WTC11 (cell line): ENCODE measurements around the gene MT1B. TPM values are rescaled to one million over a fixed set of nuclear protein-coding genes. Genes with fewer than 3 reads are reported as not detected.

Experiments
- ATAC-seq: fragments of 200-7000 bp; cut with Tn5 transposase; 2 replicates; pipeline ENCODE4 v1.10.0; 2021; ENCODE audit warnings: mild to moderate bottlenecking, moderate library complexity
- CTCF ChIA-PET: fragments of 300-600 bp; sonication (Branson Sonifier 250); formaldehyde crosslinking; loops from one replicate; lab custom pipeline; 2021; ENCODE audit warnings: antibody characterized with exemption; lab: Charles Lee
- POLR2A ChIA-PET: fragments of 350-600 bp; sonication (Branson Sonifier 250); formaldehyde crosslinking; loops from one replicate; lab custom pipeline; 2021; ENCODE audit warnings: antibody characterized with exemption; lab: Charles Lee
- DNase-seq: peaks from one replicate; pipeline ENCODE4 v3.0.0; 2021; ENCODE audit warnings: low spot score
- H3K27ac Mint-ChIP-seq: 2 replicates; pipeline ENCODE4 v1.8.0; 2021; ENCODE audit warnings: mixed read lengths
- H3K27me3 Mint-ChIP-seq: 2 replicates; pipeline ENCODE4 v1.8.0; 2021; ENCODE audit warnings: low read depth, mild to moderate bottlenecking, moderate library complexity, mixed read lengths
- H3K36me3 Mint-ChIP-seq: 2 replicates; pipeline ENCODE4 v1.8.0; 2021; ENCODE audit warnings: mixed read lengths
- H3K4me1 Mint-ChIP-seq: 2 replicates; pipeline ENCODE4 v1.8.0; 2022; ENCODE audit warnings: mixed read lengths
- H3K4me3 Mint-ChIP-seq: 2 replicates; pipeline ENCODE4 v1.8.0; 2021; ENCODE audit warnings: mild to moderate bottlenecking, moderate library complexity, mixed read lengths
- H3K9me3 Mint-ChIP-seq: 2 replicates; pipeline ENCODE4 v1.8.0; 2021; ENCODE audit warnings: mixed read lengths
- CDX4 ChIP-seq: fragments of 250-450 bp; sonication (Bioruptor Pico); IDR thresholded peaks from 2 replicates; pipeline ENCODE4 v1.9.0; 2021; ENCODE audit warnings: moderate library complexity, mild to moderate bottlenecking, inconsistent platforms, borderline replicate concordance
- E2F5 ChIP-seq: sonication (generic); formaldehyde crosslinking; IDR thresholded peaks from 2 replicates; pipeline ENCODE4 v1.8.1; 2022; ENCODE audit warnings: mild to moderate bottlenecking, moderate library complexity, missing genetic modification reagents
- FOXJ3 ChIP-seq: sonication (generic); formaldehyde crosslinking; IDR thresholded peaks from 2 replicates; pipeline ENCODE4 v1.9.0; 2021; ENCODE audit warnings: missing genetic modification reagents, mild to moderate bottlenecking, borderline replicate concordance
- GABPB1 ChIP-seq: sonication (generic); formaldehyde crosslinking; IDR thresholded peaks from 2 replicates; pipeline ENCODE4 v1.8.1; 2023; ENCODE audit warnings: mild to moderate bottlenecking, missing genetic modification reagents
- GTF2I ChIP-seq: fragments of 250-450 bp; sonication (Bioruptor Pico); conservative IDR thresholded peaks from 2 replicates; pipeline ENCODE4 v1.4.0; 2021; ENCODE audit warnings: mild to moderate bottlenecking
- IRF1 ChIP-seq: sonication (generic); formaldehyde crosslinking; IDR thresholded peaks from 2 replicates; pipeline ENCODE4 v1.8.0; 2023; ENCODE audit warnings: missing genetic modification reagents
- IRF2 ChIP-seq: sonication (generic); formaldehyde crosslinking; IDR thresholded peaks from 2 replicates; pipeline ENCODE4 v1.8.0; 2022; ENCODE audit warnings: low read depth, missing genetic modification reagents, borderline replicate concordance
- MAX ChIP-seq: sonication (generic); formaldehyde crosslinking; IDR thresholded peaks from 2 replicates; pipeline ENCODE4 v1.8.0; 2022; ENCODE audit warnings: mild to moderate bottlenecking, missing genetic modification reagents
- MXD4 ChIP-seq: fragments of 250-450 bp; sonication (Bioruptor Pico); IDR thresholded peaks from 2 replicates; pipeline ENCODE4 v1.8.0; 2021; ENCODE audit warnings: mild to moderate bottlenecking, moderate library complexity, borderline replicate concordance
- NR2C2 ChIP-seq: sonication (generic); formaldehyde crosslinking; IDR thresholded peaks from 2 replicates; pipeline ENCODE4 v1.8.0; 2022; ENCODE audit warnings: mild to moderate bottlenecking, missing genetic modification reagents
- OVOL2 ChIP-seq: fragments of 250-450 bp; sonication (Bioruptor Pico); IDR thresholded peaks from 2 replicates; pipeline ENCODE4 v1.9.0; 2021; ENCODE audit warnings: mild to moderate bottlenecking, borderline replicate concordance
- TP53 ChIP-seq: sonication (generic); formaldehyde crosslinking; IDR thresholded peaks from 2 replicates; pipeline ENCODE4 v1.8.1; 2023; ENCODE audit warnings: mild to moderate bottlenecking, missing genetic modification reagents
- ZNF396 ChIP-seq: fragments of 250-450 bp; sonication (Bioruptor Pico); IDR thresholded peaks from 2 replicates; pipeline ENCODE4 v1.8.0; 2021; ENCODE audit warnings: mild to moderate bottlenecking, moderate library complexity, borderline replicate concordance
- total RNA-seq: library from RNA; stranded (reverse); gene quantifications from 3 replicates; pipeline ENCODE4 v1.2.3, GENCODE V29; 2021
- TF ChIP-seq, protein P1 (sequence below): fragments of 250-450 bp; sonication (Bioruptor Pico); conservative IDR thresholded peaks from 2 replicates; pipeline ENCODE4 v1.9.0; 2021; ENCODE audit warnings: mild to moderate bottlenecking
- TF ChIP-seq, protein P2 (sequence below): sonication (generic); formaldehyde crosslinking; IDR thresholded peaks from 2 replicates; pipeline ENCODE4 v1.8.1; 2023; ENCODE audit warnings: mild to moderate bottlenecking, missing genetic modification reagents, borderline replicate concordance
- TF ChIP-seq, protein P3 (sequence below): sonication (generic); formaldehyde crosslinking; IDR thresholded peaks from 2 replicates; pipeline ENCODE4 v1.8.1; 2023; ENCODE audit warnings: mild to moderate bottlenecking, missing genetic modification reagents
- TF ChIP-seq, protein P4 (sequence below): sonication (generic); formaldehyde crosslinking; conservative IDR thresholded peaks from 2 replicates; pipeline ENCODE4 v1.8.1; 2022; ENCODE audit warnings: mild to moderate bottlenecking, missing genetic modification reagents

The MT1B gene
- total RNA-seq, 1 experiment from 2014 or later, result not detected

DNA sequence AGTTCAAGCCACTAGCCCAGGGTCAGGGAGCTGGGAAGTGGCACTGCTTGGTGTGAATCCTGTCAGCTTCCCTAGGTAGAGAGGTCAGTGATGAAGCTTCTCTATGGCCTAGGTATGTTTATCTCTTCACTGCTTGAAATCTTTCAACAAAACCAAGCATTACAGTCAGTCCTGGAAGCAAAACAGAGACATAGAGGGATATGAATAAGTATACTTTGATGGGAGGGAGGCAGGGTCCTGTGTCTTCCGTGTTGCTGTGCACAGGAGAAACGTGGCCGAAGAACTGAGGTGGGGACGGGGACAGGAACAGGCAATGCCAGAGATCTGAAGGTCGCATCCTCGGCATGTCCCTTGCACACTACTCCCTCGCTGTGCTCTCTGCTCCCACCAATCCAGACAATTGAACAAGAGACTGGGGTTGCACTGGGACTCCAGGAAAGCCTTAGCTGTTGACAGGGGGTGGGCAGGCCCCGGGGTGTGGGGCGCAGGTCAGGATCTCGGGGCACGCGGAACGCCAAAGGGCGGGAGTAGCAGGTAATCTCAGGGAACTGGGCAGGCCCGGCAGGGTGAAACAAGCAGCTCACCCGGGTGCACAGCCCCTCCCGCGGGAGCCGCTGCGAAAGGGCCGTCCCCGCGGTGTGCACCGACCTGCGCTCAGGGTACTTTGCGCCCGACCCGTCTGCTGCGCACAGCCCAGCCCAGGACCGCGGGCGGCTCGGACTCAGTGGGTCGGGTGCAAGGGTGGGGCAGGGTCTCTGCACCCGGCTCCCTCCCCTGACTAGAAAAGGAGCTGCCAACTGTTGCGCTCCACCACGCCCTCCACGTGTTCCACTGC lies 17.5 kb downstream of the MT1B start, which contains the start of gene MT1H (continued):
- no peak for TF ChIP-seq FOXJ3 (CRISPR knock-in tag)

DNA sequence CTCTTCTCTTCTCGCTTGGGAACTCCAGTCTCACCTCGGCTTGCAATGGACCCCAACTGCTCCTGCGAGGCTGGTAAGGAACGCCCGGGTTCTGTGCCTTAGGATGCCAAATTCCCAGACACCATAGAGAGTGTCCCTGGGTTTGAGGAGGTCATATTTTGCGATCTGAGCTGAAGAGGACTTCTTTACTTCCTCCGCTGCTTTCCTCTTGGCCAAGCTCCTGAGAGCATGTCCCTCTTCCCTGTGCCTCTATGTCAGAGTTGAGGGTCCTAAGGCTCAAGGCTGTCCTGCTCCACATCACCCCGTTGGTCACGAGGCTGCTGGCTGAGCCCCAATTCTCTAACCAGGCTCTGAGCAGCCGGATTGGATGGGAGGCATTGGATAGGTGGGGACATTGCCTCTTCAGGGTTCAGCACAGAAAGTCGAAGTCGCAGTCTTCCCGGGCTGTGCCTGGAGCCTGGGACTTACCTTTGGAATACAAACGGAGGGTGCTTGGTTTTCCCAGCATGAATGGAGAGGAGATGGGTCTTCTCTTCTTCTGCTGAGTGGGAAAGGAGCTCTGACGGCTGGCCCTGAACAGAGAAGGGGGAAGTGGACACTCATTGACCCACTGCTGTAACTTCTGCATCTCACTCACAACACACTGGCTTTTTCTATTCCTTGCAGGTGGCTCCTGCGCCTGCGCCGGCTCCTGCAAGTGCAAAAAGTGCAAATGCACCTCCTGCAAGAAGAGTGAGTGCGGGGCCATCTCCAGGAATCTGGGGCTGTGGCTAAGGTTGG lies 18.3 kb downstream of the MT1B start:
- peak overlapping the region; percentile 74 for H3K4me3 Mint-ChIP-seq
- ATAC-seq, result no peak
- peaks cover 85% of the 10 kb centered on the region for H3K27me3 Mint-ChIP-seq
- ChIA-PET POLR2A (interaction anchor here (0.8 to 3.4 kb wide), 8 partner anchors 12 to 62 kb away, joined by 3 to 46 read pairs (median 7); partner anchors contain the start of genes MT1E, MT1F, MT1X and MT2A), CTCF (interaction anchor here (0.6 to 3.6 kb wide), 4 partner anchors 17 to 51 kb away, joined by 3 to 24 read pairs (median 4); no protein-coding TSS in a partner anchor)
- TF ChIP-seq, protein P1, sequence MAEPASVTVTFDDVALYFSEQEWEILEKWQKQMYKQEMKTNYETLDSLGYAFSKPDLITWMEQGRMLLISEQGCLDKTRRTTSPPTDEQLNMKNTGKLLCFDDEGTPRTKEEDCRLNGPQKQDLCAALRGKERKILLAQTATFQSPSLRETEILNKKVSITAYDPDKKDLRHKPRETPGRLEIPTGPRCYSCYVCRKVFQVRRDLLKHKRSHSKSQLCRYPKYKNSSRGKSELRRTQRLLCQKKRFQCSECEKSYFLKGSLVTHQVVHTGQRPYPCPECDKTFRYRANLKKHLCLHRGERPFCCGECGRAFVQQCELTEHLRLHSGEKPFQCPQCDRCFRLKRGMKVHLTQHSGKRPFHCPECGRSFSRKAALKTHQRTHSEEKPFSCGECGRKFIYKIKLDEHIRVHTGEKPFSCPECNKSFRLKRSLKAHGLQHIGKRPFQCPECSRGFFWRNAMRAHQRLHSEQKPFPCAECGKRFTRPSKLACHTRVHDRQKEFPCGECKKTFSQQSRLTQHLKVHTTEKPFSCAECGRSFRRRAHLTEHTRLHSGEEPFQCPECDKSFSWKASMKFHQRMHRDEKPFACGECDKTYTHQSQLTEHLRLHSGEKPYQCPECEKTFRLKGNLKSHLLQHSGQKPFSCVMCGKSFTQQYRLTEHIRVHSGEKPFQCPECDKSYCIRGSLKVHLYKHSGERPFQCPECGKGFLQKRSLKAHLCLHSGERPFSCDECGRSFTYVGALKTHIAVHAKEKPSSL (CRISPR knock-in tag), result no peak
- TF ChIP-seq E2F5 (0 out of 2 replicates have a peak, but pooled peaks have one; percentile 34), CDX4 (CRISPR knock-in tag) (no peak), GTF2I (CRISPR knock-in tag) (no peak), MXD4 (CRISPR knock-in tag) (no peak), IRF1 (no peak), TP53 (CRISPR knock-in tag) (no peak), IRF2 (CRISPR knock-in tag) (no peak), NR2C2 (no peak), ZNF396 (CRISPR knock-in tag) (no peak), GABPB1 (CRISPR knock-in tag) (no peak), MAX (0 out of 2 replicates have a peak, but pooled peaks have one; percentile 3), OVOL2 (CRISPR knock-in tag) (no peak)
- TF ChIP-seq, protein P2, sequence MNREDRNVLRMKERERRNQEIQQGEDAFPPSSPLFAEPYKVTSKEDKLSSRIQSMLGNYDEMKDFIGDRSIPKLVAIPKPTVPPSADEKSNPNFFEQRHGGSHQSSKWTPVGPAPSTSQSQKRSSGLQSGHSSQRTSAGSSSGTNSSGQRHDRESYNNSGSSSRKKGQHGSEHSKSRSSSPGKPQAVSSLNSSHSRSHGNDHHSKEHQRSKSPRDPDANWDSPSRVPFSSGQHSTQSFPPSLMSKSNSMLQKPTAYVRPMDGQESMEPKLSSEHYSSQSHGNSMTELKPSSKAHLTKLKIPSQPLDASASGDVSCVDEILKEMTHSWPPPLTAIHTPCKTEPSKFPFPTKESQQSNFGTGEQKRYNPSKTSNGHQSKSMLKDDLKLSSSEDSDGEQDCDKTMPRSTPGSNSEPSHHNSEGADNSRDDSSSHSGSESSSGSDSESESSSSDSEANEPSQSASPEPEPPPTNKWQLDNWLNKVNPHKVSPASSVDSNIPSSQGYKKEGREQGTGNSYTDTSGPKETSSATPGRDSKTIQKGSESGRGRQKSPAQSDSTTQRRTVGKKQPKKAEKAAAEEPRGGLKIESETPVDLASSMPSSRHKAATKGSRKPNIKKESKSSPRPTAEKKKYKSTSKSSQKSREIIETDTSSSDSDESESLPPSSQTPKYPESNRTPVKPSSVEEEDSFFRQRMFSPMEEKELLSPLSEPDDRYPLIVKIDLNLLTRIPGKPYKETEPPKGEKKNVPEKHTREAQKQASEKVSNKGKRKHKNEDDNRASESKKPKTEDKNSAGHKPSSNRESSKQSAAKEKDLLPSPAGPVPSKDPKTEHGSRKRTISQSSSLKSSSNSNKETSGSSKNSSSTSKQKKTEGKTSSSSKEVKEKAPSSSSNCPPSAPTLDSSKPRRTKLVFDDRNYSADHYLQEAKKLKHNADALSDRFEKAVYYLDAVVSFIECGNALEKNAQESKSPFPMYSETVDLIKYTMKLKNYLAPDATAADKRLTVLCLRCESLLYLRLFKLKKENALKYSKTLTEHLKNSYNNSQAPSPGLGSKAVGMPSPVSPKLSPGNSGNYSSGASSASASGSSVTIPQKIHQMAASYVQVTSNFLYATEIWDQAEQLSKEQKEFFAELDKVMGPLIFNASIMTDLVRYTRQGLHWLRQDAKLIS (CRISPR knock-in tag), result no peak
- TF ChIP-seq, protein P3, sequence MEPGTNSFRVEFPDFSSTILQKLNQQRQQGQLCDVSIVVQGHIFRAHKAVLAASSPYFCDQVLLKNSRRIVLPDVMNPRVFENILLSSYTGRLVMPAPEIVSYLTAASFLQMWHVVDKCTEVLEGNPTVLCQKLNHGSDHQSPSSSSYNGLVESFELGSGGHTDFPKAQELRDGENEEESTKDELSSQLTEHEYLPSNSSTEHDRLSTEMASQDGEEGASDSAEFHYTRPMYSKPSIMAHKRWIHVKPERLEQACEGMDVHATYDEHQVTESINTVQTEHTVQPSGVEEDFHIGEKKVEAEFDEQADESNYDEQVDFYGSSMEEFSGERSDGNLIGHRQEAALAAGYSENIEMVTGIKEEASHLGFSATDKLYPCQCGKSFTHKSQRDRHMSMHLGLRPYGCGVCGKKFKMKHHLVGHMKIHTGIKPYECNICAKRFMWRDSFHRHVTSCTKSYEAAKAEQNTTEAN (CRISPR knock-in tag), result no peak
- TF ChIP-seq, protein P4, sequence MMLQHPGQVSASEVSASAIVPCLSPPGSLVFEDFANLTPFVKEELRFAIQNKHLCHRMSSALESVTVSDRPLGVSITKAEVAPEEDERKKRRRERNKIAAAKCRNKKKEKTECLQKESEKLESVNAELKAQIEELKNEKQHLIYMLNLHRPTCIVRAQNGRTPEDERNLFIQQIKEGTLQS (CRISPR knock-in tag), result no peak
- DNase-seq, result no peak
- H3K9me3 Mint-ChIP-seq, result no peaks in the 10 kb centered on the region
- peaks cover 52% of the 10 kb centered on the region for H3K4me1 Mint-ChIP-seq
- H3K27ac Mint-ChIP-seq, result no peak overlapping the region
- no peaks in the 10 kb centered on the region for H3K36me3 Mint-ChIP-seq
